HepG2 (cell line): Measurements from ENCODE around the gene MPO. TPM values are rescaled to one million over a fixed set of nuclear protein-coding genes. Genes with fewer than 3 reads are reported as not detected.

Experiments
- ATAC-seq: fragments of 200-7000 bp; cut with Tn5 transposase; 3 replicates; pipeline ENCODE4 v1.9.1; 2020; ENCODE audit warnings: mild to moderate bottlenecking, moderate library complexity
- BruUV-seq: library from RNA; stranded (reverse); fragments of 400-500 nt; replicated peaks from 2 replicates; lab custom pipeline; 2021; lab: Mats Ljungman, UMichigan
- CTCF ChIA-PET: fragments of 300-600 bp; formaldehyde crosslinking; extraction: SDS; loops from one replicate; lab custom pipeline; 2021; ENCODE audit warnings: low total read pairs, inconsistent platforms, low intra/inter-chr PET ratio; lab: Yijun Ruan, JAX
- POLR2A ChIA-PET: fragments of 350-600 bp; sonication (Branson Sonifier 250); formaldehyde crosslinking; loops from one replicate; lab custom pipeline; 2020; ENCODE audit warnings: antibody characterized with exemption, inconsistent platforms; lab: Yijun Ruan, JAX
- DNase-seq: peaks from one replicate; pipeline ENCODE4 v3.0.0-alpha.2; 2015; ENCODE audit warnings: low spot score
- FAIRE-seq: peaks from 3 replicates; lab custom pipeline; 2011; peaks lifted over from hg19 to GRCh38; lab: Jason Lieb, UNC
- H2AFZ ChIP-seq: one replicate; pipeline ENCODE4 v1.6.1; 2011; ENCODE audit warnings: low read length, inconsistent platforms
- H3K27ac ChIP-seq: fragments of 300-600 bp; 3 replicates; pipeline ENCODE4 v1.8.0; 2011; ENCODE audit warnings: mixed run types, mild to moderate bottlenecking, mixed read lengths, low read length, inconsistent platforms; ENCODE audit not compliant: insufficient read depth; ENCODE audit errors: extremely low read length
- H3K27me3 ChIP-seq, 2 experiments: fragments of 200-600 bp in 1 of 2; 2 replicates in 1 of 2; 3 replicates in 1 of 2; pipeline versions ENCODE4 v1.6.0 to v1.8.0; 2011; ENCODE audit warnings: low read length in 2 of 2, mild to moderate bottlenecking in 2 of 2, moderate library complexity in 2 of 2, inconsistent platforms in 1 of 2; ENCODE audit not compliant: insufficient read depth in 2 of 2, control insufficient read depth in 1 of 2
- H3K36me3 ChIP-seq, 2 experiments: fragments of 200-600 bp in 1 of 2; replicated peaks in 1 of 2; 2 replicates in 1 of 2; 3 replicates in 1 of 2; pipeline versions ENCODE4 v1.5.1 to v1.8.0; 2011; ENCODE audit warnings: low read length in 2 of 2, inconsistent platforms in 1 of 2; ENCODE audit not compliant: insufficient read depth in 2 of 2, control insufficient read depth in 1 of 2
- H3K4me1 ChIP-seq: 2 replicates; pipeline ENCODE4 v1.5.1; 2012; ENCODE audit warnings: low read length, inconsistent platforms; ENCODE audit not compliant: insufficient read depth
- H3K4me2 ChIP-seq: 2 replicates; pipeline ENCODE4 v1.6.0; 2011; ENCODE audit warnings: low read depth, low read length, inconsistent platforms
- H3K4me3 ChIP-seq, 3 experiments: fragments of 200-600 bp in 1 of 3; sonication (generic), shearing (Covaris generic) in 1 of 3; replicated peaks in 1 of 3; 2 replicates each; pipeline ENCODE4 v1.5.1; 2011 to 2016; ENCODE audit warnings: low read length in 3 of 3, inconsistent platforms in 2 of 3, low read depth in 2 of 3, mild to moderate bottlenecking in 2 of 3, control low read depth in 1 of 3, mixed read lengths in 1 of 3; ENCODE audit not compliant: insufficient read depth in 1 of 3
- H3K79me2 ChIP-seq: one replicate; pipeline ENCODE4 v1.6.1; 2011; ENCODE audit warnings: low read length, inconsistent platforms; ENCODE audit not compliant: insufficient read depth
- H3K9ac ChIP-seq: 2 replicates; pipeline ENCODE4 v1.6.0; 2011; ENCODE audit warnings: mild to moderate bottlenecking, low read depth, low read length, inconsistent platforms; ENCODE audit not compliant: insufficient read depth
- H3K9me3 ChIP-seq: 2 replicates; pipeline ENCODE4 v1.5.1; 2012; ENCODE audit warnings: mild to moderate bottlenecking, low read length
- H4K20me1 ChIP-seq: 2 replicates; pipeline ENCODE4 v1.6.0; 2011; ENCODE audit warnings: inconsistent platforms, mild to moderate bottlenecking, low read length, moderate library complexity; ENCODE audit not compliant: insufficient read depth
- RXRB ChIP-seq: IDR thresholded peaks from 2 replicates; pipeline ENCODE4 v1.6.1; 2016; ENCODE audit warnings: borderline replicate concordance, missing genetic modification reagents, missing compliant biosample characterization
- ZMYM2 ChIP-seq: sonication (generic); formaldehyde crosslinking; IDR thresholded peaks from 2 replicates; pipeline ENCODE4 v1.8.0; 2022; ENCODE audit warnings: mild to moderate bottlenecking, missing genetic modification reagents
- ZNF678 ChIP-seq: sonication (generic); formaldehyde crosslinking; IDR thresholded peaks from 2 replicates; pipeline ENCODE4 v1.4.0; 2020; ENCODE audit warnings: mild to moderate bottlenecking, missing genetic modification reagents
- ZNF879 ChIP-seq: sonication (generic); formaldehyde crosslinking; IDR thresholded peaks from 2 replicates; pipeline ENCODE4 v1.8.1; 2023; ENCODE audit warnings: missing genetic modification reagents
- WGBS: methylation state at CpG from one replicate; pipeline ENCODE4 v1.1.6; 2017; ENCODE audit warnings: low lambda C conversion rate; 5-methylcytosine and 5-hydroxymethylcytosine counted together
- in situ Hi-C: cut with HindIII; loops from 2 replicates; pipeline ENCODE4 v1.10.0; 2017; ENCODE audit warnings: low pct_unique_long_range_greater_than_20kb; ENCODE audit not compliant: extremely low pct_ligation_motif_present
- intact Hi-C: fragments of 100-400 bp; cut with micrococcal nuclease; formaldehyde crosslinking; loops from one replicate; pipeline ENCODE4 v1.10.0; 2022; ENCODE audit not compliant: unreplicated experiment
- polyA plus RNA-seq, 8 experiments: library from polyadenylated mRNA; depleted of rRNA in 3 of 8; stranded (reverse) in 7 of 8; unstranded in 1 of 8; fragments of >200 nt; fragmentation: Illumina TruSeq in 4 of 8; extraction: Trizol in 4 of 8; gene quantifications; 2 replicates each; pipeline versions ENCODE4 v1.2.1 to v1.2.3, GENCODE V29; 2011 to 2016; ENCODE audit warnings: low read depth in 4 of 8, missing spikeins in 1 of 8, mixed read lengths in 1 of 8; ENCODE audit not compliant: insufficient read depth in 1 of 8
- total RNA-seq, 5 experiments: library from RNA; depleted of rRNA; stranded (reverse); fragments of >200 nt; fragmentation: Illumina TruSeq; extraction: Trizol; gene quantifications; 2 replicates each; pipeline ENCODE4 v1.2.3, GENCODE V29; 2016; ENCODE audit warnings: low read depth in 1 of 5
- TF ChIP-seq, protein P1 (sequence below): sonication (generic); formaldehyde crosslinking; IDR thresholded peaks from 2 replicates; pipeline ENCODE4 v1.4.0; 2020; ENCODE audit warnings: mild to moderate bottlenecking, missing genetic modification reagents
- TF ChIP-seq, protein P2 (sequence below): sonication (generic); formaldehyde crosslinking; IDR thresholded peaks from 2 replicates; pipeline ENCODE4 v1.9.0; 2021; ENCODE audit warnings: missing genetic modification reagents, borderline replicate concordance
- TF ChIP-seq, protein P3 (sequence below), 2 experiments: sonication (generic) in 1 of 2; formaldehyde crosslinking in 1 of 2; IDR thresholded peaks; 2 replicates each; pipeline versions ENCODE4 v1.6.1 to v1.9.0; 2014 to 2022; ENCODE audit warnings: antibody characterized with exemption in 1 of 2, borderline replicate concordance in 1 of 2, inconsistent platforms in 1 of 2, low read depth in 1 of 2, missing genetic modification reagents in 1 of 2

The MPO gene
- total and polyA plus RNA-seq, 2 of the 13 experiments (the other 11 are each of a cell fraction or from before 2014, with no cell fraction given): not detected

DNA sequence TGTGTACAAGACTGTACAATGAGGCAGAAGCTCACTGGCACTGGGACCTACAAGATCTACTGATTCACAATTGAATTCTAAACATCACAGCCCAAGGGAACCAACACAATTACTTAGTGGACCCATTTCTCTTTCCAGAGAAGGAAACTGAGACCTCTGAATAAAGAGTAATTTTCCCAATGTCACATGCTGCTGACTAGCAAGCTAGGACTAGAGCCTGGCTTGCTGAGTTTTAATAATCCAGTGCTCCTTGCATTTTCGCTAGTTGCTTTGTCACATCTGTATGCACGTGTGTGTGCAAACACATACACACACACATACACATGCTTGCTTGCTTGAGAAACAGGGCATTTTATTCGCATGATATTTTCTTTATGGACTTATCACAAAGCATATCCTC is 46.2 kb downstream of the MPO start (continued):
- TF ChIP-seq, protein P1, sequence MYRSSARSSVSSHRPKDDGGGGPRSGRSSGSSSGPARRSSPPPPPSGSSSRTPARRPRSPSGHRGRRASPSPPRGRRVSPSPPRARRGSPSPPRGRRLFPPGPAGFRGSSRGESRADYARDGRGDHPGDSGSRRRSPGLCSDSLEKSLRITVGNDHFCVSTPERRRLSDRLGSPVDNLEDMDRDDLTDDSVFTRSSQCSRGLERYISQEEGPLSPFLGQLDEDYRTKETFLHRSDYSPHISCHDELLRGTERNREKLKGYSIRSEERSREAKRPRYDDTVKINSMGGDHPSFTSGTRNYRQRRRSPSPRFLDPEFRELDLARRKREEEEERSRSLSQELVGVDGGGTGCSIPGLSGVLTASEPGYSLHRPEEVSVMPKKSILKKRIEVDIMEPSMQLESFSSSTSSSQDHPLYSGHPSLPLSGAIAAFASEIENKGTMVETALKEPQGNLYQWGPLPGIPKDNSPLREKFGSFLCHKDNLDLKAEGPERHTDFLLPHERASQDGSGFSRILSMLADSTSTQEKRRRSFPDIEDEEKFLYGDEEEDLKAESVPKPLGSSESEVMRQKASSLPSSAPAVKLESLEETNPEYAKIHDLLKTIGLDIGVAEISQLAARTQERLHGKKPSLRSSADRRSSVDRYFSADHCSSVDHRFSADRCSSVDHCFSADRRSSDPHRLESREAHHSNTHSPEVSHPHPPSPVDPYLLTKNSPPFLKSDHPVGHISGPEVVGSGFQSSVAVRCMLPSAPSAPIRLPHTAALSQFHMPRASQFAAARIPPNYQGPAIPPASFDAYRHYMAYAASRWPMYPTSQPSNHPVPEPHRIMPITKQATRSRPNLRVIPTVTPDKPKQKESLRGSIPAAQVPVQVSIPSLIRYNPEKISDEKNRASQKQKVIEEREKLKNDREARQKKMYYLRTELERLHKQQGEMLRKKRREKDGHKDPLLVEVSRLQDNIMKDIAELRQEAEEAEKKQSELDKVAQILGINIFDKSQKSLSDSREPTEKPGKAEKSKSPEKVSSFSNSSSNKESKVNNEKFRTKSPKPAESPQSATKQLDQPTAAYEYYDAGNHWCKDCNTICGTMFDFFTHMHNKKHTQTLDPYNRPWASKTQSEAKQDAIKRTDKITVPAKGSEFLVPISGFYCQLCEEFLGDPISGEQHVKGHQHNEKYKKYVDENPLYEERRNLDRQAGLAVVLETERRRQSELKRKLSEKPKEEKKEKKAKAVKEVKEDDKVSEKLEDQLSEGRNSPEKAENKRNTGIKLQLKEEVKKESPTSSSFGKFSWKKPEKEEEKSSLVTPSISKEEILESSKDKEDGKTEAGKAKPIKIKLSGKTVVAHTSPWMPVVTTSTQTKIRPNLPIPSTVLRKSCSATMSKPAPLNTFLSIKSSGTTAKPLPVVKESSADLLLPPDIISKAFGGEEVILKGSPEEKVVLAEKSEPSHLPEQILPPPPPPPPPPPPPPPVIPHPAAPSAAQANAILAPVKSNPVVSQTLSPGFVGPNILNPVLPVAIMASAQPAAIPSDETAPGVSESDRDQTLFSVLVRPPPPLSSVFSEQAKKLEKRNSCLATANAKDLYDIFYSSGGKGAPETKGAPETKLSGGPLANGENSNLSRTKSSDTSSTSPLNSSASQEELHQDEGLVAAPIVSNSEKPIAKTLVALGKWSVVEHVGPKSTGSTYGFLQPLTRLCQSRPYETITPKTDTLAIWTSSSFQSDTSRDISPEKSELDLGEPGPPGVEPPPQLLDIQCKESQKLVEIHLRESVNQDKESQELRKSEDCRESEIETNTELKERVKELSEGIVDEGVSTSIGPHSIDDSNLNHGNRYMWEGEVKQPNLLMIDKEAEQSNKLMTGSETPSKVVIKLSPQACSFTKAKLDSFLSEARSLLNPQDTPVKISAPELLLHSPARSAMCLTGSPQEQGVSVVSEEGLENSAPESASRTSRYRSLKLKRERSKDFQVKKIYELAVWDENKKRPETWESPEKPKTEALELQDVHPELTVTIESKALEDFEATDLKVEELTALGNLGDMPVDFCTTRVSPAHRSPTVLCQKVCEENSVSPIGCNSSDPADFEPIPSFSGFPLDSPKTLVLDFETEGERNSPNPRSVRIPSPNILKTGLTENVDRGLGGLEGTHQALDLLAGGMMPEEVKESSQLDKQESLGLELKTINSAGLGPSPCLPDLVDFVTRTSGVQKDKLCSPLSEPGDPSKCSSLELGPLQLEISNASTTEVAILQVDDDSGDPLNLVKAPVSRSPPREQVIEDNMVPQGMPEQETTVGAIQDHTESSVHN (CRISPR knock-in tag): no peak
- no peak for TF ChIP-seq ZMYM2 (CRISPR knock-in tag)

DNA sequence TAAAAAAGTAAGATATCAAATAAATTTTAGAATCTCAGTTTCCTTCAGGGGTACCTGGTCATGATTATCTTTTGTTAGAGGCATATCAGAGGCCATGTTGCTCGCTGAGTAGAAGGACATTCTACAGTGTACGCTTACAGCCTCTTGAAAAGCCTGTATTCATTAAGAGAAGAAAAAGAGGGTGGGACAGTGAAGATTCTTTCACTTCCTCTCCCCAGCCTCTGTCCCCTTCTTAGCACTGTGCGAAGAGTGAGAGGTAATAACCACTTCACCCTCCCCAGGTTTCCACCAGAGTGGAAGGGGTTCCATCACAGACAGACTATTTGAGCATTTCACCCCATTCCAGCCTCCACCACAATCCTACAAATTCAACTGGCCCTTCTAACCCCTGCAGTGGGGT is 47.2 kb downstream of the MPO start:
- no peaks in the 10 kb centered on the region for H4K20me1 ChIP-seq
- BruUV-seq: no TSS peak
- H3K4me1 ChIP-seq: no peaks in the 10 kb centered on the region
- H2AFZ ChIP-seq: no peak overlapping the region
- no peak overlapping the region for H3K4me3 ChIP-seq
- H3K27me3 ChIP-seq: peaks cover 1 to 46% of the 10 kb centered on the region in 2 experiments
- intact Hi-C loops (no loop called here), in situ Hi-C loops (no loop called here)
- ChIA-PET CTCF (no interaction called here), POLR2A (no interaction called here)
- no peaks in the 10 kb centered on the region for H3K36me3 ChIP-seq
- no peak for FAIRE-seq
- 32% methylated on average over 3 of the region's 3 CpGs for WGBS
- no peak overlapping the region for H3K4me2 ChIP-seq
- no peak overlapping the region for H3K27ac ChIP-seq
- no peaks in the 10 kb centered on the region for H3K9me3 ChIP-seq
- ATAC-seq: no peak
- no peaks in the 10 kb centered on the region for H3K79me2 ChIP-seq
- no peak overlapping the region for H3K9ac ChIP-seq
- DNase-seq: no peak
- TF ChIP-seq ZNF678 (CRISPR knock-in tag) (no peak), RXRB (CRISPR knock-in tag) (no peak), ZNF879 (CRISPR knock-in tag) (no peak)
- TF ChIP-seq, protein P2, sequence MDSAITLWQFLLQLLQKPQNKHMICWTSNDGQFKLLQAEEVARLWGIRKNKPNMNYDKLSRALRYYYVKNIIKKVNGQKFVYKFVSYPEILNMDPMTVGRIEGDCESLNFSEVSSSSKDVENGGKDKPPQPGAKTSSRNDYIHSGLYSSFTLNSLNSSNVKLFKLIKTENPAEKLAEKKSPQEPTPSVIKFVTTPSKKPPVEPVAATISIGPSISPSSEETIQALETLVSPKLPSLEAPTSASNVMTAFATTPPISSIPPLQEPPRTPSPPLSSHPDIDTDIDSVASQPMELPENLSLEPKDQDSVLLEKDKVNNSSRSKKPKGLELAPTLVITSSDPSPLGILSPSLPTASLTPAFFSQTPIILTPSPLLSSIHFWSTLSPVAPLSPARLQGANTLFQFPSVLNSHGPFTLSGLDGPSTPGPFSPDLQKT (CRISPR knock-in tag): no peak
- TF ChIP-seq, protein P3, sequence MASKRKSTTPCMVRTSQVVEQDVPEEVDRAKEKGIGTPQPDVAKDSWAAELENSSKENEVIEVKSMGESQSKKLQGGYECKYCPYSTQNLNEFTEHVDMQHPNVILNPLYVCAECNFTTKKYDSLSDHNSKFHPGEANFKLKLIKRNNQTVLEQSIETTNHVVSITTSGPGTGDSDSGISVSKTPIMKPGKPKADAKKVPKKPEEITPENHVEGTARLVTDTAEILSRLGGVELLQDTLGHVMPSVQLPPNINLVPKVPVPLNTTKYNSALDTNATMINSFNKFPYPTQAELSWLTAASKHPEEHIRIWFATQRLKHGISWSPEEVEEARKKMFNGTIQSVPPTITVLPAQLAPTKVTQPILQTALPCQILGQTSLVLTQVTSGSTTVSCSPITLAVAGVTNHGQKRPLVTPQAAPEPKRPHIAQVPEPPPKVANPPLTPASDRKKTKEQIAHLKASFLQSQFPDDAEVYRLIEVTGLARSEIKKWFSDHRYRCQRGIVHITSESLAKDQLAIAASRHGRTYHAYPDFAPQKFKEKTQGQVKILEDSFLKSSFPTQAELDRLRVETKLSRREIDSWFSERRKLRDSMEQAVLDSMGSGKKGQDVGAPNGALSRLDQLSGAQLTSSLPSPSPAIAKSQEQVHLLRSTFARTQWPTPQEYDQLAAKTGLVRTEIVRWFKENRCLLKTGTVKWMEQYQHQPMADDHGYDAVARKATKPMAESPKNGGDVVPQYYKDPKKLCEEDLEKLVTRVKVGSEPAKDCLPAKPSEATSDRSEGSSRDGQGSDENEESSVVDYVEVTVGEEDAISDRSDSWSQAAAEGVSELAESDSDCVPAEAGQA (IDR thresholded peaks at IDR 0.05; ENCODE audit: low read depth): no peak
- TF ChIP-seq, protein P3 (CRISPR knock-in tag; IDR thresholded peaks at IDR 0.05; ENCODE audit: borderline replicate concordance): no peak
